NCI-H524 (cell line): Measurements from ENCODE around the gene TLR1.
"Not testable (repeated sequence)": the region's sequence is repeated elsewhere in the genome, so short reads cannot be mapped to it uniquely, and the experiment has no call there.

Experiments used
- DNase-seq, 2 experiments: peaks; one replicate each; lab custom pipeline; 2025; lab: John Stamatoyannopoulos, UW

TLR1 gene

DNA sequence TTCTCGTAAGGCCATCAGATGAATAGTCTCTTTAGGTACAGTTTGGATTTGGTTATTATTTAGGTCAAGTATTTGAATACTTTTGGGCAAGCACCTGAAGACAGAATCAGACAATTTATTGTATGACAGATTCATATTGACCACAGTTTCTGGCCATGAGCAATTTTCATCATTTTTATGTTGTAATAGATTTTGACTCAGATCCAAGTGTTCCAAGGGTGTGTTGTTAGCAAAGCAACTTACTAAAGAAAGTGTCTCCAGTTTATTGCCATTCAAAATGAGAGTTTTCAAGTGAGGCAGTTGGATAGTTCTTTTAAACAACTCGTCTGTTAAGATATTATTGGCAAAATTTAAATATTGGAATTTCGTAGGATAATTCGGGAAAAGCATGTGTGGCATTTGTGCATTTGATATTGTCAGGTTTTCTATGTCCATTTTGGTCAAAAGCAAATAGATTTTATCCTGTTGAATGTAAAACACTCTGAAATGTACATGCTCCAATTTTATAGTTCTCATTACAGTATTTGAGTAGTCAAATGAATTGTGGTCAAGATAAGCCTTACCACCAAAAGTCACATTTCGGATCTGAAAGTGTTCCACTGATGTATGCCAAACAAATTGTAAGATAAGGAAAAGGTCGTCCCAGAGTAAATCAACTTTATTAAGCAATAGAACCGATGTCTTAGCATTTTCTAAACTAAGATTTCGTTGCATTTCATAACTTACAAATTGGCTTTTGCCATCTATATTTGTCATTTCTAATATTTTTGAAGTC, 30.2 kb downstream of the TLR1 start:
- no peak for DNase-seq

DNA sequence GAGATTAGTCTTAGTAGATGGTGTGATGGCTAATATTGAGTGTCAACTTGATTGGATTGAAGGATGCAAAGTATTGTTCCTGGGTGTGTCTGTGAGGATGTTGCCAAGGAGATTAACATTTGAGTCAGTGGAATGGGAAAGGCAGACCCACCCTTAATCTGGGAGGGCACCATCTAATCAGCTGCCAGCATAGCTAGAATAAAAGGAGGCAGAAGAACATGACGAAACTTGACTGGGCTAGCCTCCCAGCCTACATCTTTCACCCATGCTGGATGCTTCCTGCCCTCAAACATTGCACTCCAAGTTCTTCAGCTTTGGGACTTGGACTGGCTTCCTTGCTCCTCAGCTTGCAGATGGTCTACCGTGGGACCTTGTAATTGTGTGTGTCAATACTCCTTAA, 34.3 kb downstream of the TLR1 start:
- DNase-seq: not testable (repeated sequence)

DNA sequence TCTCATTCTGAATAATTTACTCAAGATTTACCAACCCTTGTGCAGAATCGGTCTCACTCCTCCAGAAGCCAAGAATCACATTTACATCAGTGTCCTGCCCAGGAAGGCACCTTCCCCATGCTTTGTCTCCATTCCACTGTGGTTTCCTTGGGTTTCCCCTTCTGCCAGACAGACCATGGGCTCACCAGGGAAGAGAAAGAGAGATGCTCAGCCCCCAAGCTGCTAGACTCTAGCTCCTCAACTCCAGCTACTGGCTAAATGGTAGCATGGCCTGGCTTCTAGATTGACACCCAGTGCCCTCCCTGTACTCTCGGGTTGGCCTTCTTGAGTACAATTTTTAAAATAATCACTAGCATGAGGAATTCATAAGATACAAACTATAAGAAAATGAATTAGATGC, 34.7 kb downstream of the TLR1 start:
- no peak for DNase-seq

DNA sequence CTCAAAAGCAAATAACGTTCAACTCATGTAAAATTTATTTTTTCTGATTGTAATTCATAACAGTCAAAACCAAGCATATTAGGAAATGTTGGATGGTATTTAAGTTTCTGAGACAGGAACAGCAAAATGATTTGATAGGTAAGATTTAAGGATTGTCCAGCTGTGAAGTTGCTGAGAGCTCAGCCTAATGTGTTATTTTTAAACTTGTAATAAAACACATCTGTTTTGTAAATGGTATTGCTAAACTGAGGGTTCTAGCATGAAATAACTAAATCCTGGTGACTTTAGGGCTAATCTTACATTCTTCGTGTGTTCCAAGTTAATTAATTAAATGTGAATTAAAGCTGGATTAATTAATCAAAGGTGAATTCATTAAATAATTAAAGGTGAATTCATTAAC, 35.1 kb downstream of the TLR1 start:
- no peak for DNase-seq

DNA sequence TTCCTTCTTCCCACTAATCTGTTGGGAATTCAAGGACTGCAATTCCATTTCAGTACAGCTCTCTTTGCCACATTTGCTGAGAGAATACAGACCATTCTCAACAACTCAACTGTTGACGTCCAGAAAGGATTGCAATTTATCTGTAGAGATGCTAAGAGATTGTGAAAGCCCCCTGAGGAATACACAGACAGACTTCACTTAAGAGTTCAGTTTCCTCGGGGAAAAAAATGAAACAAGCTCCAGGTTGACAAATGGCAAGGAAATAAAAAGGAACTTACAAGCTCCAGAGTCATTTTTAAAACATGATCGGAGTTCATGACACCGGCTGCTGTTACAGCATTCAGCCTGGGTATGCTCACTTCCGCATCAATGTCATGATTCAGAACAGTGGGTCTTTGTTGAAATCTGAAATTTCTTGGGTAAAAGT, 35.6 kb downstream of the TLR1 start:
- no peak for DNase-seq

DNA sequence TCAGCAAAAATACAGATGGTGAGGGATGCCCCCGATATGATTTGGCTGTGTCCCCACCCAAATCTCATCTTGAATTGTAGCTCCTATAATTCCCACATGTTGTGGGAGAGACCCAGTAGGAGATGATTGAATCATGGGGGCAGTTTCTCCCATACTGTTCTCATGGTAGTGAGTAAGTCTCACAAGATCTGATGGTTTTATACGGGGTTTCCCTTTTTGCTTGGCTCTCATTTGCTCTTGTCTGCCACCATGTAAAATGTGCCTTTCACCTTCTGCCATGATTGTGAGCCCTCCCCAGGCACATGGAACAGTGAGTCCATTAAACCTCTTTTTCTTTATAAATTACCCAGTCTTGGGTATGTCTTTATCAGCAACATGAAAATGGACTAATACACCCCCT, 37.7 kb downstream of the TLR1 start:
- DNase-seq: not testable (repeated sequence)

DNA sequence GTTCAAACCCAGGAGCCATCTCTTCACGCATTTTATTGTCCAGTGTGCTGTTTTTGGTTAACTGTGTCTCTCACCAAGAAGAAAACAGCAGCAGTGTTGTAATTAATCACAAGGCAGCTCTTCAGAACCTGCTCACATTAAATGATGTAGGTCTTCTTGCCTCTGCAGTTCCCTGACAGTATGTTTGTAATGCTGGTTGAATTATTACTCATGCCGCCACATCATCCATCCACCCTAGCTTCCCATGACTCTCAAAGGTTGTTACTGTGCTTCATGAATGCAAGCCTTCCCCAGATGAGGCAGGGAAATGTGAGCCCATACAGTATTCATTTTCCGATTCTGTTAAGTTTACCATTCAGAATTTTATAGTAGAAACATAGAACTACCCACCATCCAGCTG, 39.2 kb downstream of the TLR1 start:
- DNase-seq: no peak

DNA sequence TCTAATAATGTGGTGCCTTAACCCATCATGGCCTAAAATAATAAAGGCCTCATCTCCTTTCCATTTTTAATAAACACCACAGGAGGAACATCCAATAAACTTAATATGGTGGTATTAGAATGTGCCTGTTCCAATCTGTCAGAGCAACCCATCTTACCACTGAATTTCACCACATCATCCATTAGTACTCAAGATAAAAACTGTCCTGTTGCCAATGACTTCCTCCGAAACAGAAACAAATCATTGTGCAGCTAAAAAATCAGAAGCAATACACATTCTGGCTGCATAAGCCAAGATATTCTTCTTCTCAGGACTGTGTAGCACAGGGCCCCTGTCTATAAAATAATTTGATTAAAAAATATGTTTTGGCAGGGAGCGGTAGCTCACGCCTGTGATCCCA, 40.3 kb downstream of the TLR1 start:
- no peak for DNase-seq

DNA sequence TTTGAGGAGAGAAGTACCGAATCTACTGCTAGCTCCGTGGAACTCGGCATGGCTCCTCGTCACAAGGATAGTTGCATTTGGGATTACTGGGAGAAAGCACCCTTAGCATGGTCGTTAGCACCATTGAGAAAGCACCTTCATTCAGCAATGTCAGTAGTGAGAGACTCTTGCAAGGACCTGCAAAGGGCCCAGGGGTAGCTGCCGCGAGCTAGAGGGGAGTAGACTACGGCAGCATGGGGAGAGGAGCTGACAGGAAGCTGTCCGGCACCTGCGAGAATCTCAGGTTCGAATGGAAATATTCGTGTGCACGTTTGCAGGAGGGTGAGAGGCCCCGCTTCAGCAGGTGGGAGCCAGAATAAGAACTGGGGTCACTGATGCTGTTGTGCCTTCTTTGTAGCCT, 42.0 kb downstream of the TLR1 start:
- DNase-seq: no peak

DNA sequence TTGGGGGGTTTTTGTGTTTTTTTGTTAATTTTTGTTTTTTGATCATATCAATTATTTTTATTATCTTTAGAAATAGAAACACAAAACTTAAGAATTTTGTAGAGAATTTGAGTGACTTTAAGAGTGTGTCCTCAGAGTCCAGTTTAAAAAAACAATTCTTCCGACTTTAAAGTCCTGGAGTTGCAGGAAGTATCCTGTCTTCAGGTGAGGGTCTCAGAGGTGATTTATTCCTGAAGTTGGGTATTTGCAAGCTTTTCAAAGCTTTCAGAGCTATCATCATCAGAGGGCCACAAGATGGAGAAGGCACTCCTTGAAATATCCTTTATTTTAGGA, 44.8 kb downstream of the TLR1 start:
- DNase-seq: no peak

DNA sequence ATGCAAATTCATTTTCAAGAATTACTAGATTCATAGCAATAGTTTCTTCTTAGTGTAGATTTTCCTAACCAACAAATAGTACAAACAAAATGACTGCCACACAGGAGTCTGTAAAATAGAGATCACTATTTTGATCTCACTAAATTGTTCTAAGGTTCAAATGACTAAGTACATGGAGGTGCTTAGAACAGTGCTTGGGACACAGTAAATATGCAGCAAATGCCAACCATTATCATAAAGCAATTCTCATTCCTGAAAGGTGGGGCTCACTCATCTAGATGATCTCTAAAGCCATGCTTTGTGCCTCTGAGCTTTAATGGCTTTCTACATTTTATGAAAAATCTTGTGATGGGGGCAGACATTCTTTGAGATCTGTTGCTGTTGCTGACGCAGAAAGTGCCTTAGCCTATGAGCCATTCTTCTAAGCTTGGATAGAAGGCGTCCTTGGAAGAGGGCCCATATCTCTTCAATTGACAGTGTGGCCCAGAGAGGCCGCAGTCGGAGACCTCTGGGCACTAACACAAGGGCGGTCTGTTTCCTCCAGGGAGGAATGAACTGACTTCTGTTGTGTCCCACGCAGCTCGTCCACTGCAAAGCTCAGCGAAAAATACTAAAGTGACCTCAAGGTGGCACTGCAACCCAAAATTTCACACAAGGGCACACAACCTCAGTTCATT, 45.3 kb downstream of the TLR1 start:
- peak in 1 of 2 experiments; percentile 40 for DNase-seq

DNA sequence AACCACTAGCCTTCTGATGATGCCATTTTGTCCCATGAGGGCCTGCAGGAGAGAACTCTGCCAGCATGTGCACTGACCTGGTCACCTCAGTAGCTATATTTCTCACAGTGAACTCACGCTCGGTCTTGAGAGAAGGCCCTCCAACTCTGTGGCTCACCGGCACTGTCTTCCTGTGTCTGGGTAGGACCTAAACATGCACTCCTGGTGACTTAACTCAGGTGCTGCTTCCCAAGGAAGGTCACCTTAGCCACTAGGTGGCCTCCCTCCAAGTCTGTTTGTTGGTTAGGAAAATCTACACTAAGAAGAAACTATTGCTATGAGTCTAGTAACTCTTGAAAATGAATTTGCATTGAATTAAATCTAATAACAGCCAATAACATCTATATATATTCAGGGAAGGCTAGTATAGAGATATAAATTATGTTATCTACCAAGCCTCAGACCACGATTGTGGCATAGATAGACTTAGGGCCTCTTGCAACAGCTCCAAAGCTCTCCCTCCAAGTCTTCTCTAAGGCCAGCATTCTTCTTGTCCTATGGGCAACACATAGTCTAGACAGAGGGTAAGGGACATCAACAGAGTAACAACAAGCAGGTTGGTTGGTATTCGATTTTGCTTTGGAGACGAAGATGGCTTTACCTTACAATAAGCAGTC, 46.5 kb downstream of the TLR1 start:
- DNase-seq: no peak

DNA sequence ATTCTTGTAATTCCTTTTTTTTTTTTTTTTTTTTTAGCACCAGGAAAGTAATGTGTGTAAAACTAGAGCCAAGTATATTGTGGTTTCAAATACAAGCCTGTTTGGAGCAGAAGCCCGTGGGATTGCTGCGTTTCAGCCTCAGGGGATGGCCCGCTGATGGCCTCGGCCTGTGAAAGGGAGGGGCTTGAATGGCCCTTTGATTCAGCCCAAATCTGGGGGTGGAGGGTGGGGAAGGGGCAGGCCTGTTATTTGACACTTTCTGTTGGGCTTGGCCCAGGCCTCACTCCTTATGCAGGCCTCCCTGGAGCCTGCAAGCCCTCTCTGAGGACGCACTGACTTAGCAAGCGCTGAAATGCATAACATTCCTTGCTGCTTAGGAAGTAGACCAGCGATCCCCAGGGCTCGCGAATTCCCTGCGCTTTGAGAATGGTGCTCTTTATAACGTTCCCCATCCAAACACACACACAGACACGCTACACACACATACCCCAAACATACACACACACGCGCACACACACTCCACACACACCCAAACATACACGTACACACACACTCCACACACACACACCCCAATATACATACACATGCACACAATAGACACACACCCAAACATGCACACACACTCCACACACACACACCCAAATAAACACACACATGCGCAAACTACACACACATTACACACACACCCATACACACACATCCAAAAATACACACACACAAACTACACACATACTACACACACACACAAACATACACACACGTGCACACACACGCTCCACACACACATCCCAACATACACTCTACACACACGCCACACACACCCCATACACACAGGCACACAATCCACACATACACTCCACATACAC, 51.4 kb downstream of the TLR1 start:
- DNase-seq: peak in 1 of 2 experiments; percentile 31

DNA sequence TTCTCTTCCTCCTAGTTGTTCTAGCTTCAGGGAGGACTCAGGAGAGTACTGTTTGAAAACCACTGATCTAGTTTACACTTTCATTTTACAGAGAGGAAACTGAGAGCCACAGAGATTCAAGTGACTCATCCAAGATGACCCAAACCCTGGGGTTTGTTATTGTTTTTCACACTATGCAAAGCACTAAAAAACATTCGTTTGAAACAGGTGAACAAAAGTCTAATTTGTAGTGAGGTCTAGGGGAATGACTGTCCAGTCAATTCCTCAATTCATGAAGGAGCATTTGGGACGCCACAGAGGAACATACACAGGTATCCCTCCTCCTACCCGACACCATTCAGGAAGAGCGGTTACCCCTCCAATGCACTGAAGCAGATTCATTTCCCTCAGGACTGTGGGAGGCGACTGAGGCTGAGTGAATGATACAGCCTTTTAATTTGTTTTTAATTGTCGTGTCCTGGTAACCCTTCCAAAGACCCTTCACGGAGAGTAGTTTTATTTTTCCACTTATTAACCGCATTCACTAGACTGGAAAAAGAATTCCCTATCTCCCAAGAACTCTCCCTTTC, 52.1 kb downstream of the TLR1 start:
- DNase-seq: no peak

DNA sequence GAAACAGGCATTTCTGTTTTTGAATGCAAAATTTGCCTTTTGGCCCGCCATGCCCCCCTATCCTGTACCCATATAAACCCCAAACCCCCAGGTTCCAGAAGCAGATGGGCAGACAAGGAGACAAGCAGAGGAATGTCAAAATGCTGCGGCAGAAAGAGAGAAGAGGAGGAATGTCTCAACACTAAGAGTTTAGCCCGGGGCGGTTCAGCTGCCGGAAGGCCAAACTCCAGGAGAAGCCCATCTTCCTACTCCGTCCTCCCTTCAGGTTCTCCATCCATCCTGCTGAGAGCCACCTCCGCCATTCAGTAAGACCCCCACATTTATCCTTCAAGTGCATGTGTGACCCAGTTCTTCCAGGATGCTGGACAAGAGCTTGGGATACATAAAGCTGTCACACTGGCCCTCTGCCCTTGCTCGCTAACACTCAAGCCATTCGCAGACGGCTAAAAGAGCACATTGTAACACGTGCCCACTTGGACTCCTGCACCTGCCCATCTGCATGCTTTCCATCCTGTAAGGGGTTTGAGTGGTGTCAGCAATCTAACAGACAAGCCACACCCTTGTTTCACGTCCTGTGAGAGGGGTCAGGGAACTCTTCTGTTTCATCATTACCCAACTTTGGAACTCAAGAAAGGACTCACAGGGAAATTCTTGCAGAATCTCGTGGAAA, 53.1 kb downstream of the TLR1 start:
- DNase-seq: no peak

DNA sequence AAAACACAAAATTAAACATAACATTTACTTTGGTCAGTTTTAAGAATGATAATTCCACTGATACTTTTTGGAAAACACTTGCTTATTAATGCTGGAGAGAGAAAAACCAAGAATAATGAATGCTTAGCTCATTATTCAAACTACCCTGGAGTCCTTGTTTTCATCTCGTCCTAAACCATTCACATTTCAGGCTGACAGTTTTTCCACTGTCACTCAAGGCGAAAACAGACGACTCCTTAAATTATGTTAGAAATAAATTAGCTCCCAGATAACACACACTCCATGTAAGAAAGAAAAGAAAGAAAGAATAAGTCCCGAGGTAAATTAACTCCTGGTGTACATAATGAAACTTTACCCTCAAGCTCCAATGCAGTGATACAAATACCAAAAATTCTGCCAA, 55.3 kb downstream of the TLR1 start:
- no peak for DNase-seq

DNA sequence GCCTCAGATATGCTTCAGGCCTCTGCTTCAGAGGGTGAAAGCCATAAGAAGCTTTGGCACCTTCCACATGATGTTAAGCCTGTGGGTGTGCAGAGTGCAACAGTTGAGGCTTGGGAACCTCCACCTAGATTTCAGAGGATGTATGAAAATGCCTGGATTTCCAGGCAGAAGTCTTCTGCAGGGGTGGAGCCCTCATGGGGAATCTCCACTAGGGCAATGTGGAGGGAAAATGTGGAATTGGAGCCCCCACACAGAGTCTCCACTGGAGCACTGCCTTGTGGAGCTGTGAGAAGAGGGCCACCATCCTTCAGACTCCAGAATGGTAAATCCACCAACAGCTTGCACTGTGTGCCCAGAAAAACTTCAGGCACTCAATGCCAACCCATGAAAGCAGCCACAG, 57.0 kb downstream of the TLR1 start:
- no peak for DNase-seq
